MM.1S (cell line): ENCODE results near the gene EMILIN1.

Experiments used
- EZH2 ChIP-seq: fragments of 300-600 bp; sonication (generic); optimal IDR thresholded peaks from 2 replicates; pipeline ENCODE3; 2017; ENCODE audit warnings: low read depth, mild to moderate bottlenecking, antibody characterized with exemption, low read length, mixed read lengths
- EZH2phosphoT487 ChIP-seq: fragments of 300-600 bp; sonication (generic); IDR thresholded peaks from 2 replicates; pipeline ENCODE4 v1.6.1; 2018; ENCODE audit warnings: antibody characterized with exemption, low read length
- TF ChIP-seq, protein P1 (sequence below): fragments of 300-600 bp; sonication (generic); IDR thresholded peaks from 2 replicates; pipeline ENCODE4 v1.5.1; 2016; ENCODE audit warnings: antibody characterized with exemption, low read length, mixed read lengths

DNA sequence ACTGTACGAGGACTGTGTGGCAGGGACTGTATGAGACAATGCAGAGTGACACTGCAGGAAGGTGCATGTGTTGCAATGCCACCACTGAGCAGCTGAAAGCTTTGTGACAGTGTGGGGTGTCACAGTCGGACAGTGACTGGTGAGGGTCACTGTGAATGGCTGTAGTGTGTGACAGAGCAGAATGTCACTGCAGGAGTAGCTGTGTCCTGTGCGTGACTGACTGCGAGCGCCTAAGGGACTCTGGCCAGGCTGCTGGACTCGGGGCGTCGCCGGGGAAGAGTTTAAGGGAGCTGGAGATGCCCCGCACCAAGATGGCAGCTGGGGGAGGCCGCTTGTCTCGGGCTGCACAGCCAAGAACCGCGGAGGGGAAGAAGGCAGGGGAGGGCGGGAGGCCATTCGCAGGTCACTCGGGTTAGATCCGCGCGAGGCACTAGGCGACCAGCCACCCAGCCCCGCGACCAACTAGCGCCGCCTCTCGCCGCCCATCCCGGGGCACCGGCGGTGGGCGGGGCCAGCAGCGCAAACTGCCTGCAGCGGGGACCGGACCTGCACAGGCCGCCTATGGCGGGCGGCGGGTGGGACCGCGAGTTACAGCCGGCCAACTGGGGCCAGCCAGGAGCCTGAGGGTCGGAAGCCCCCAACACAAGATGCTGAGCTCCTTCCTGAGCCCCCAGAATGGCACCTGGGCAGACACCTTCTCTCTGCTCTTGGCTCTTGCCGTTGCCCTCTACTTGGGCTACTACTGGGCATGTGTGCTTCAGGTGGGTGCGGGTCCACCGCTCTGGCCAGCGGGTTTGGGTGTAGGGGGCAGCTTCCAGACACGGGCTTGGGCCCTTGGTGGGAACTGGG lies 45.1 kb downstream of the EMILIN1 start, which contains the start of gene ABHD1:
- TF ChIP-seq, protein P1, sequence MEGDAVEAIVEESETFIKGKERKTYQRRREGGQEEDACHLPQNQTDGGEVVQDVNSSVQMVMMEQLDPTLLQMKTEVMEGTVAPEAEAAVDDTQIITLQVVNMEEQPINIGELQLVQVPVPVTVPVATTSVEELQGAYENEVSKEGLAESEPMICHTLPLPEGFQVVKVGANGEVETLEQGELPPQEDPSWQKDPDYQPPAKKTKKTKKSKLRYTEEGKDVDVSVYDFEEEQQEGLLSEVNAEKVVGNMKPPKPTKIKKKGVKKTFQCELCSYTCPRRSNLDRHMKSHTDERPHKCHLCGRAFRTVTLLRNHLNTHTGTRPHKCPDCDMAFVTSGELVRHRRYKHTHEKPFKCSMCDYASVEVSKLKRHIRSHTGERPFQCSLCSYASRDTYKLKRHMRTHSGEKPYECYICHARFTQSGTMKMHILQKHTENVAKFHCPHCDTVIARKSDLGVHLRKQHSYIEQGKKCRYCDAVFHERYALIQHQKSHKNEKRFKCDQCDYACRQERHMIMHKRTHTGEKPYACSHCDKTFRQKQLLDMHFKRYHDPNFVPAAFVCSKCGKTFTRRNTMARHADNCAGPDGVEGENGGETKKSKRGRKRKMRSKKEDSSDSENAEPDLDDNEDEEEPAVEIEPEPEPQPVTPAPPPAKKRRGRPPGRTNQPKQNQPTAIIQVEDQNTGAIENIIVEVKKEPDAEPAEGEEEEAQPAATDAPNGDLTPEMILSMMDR = no peak
- TF ChIP-seq EZH2 (no peak), EZH2phosphoT487 (no peak)
